Testis (tissue), 3 donors: ENCODE measurements around the gene ATF2. TPM values are rescaled to one million over a fixed set of nuclear protein-coding genes. Genes with fewer than 3 reads are reported as not detected.

ENCODE experiments used
- DNase-seq: peaks from one replicate; pipeline ENCODE4 v3.0.0-alpha.2; 2019
- H3K27ac ChIP-seq, 2 donors: fragments of 200-600 bp; sonication (generic); one replicate each; pipeline ENCODE4 v1.5.1; 2019
- H3K27me3 ChIP-seq: fragments of 200-600 bp; sonication (generic); one replicate; pipeline ENCODE4 v1.5.1; 2019
- H3K36me3 ChIP-seq: fragments of 200-600 bp; sonication (generic); one replicate; pipeline ENCODE4 v1.5.1; 2017; ENCODE audit warnings: low read depth; ENCODE audit errors: missing control alignments
- H3K4me1 ChIP-seq: fragments of 200-600 bp; sonication (generic); one replicate; pipeline ENCODE4 v1.5.1; 2019
- H3K4me3 ChIP-seq, 2 donors: fragments of 200-600 bp; sonication (generic); one replicate each; pipeline ENCODE4 v1.5.1; 2017 to 2019
- H3K9me3 ChIP-seq: fragments of 200-600 bp; sonication (generic); one replicate; pipeline ENCODE4 v1.5.1; 2017
- POLR2A ChIP-seq: fragments of 450-650 bp; IDR thresholded peaks from one replicate; pipeline ENCODE4 v1.6.1; 2017; ENCODE audit warnings: antibody characterized with exemption, mild to moderate bottlenecking, moderate library complexity
- WGBS, 2 donors: methylation state at CpG; one replicate each; pipeline ENCODE4 v1.1.5; 2018; 5-methylcytosine and 5-hydroxymethylcytosine counted together
- intact Hi-C: fragments of 100-400 bp; cut with DNase I; formaldehyde crosslinking; loops from one replicate; pipeline ENCODE4 v1.15.1; 2023; ENCODE audit warnings: low total_unique reads
- polyA plus RNA-seq: library from polyadenylated mRNA; stranded (reverse); fragments of 350-450 nt; fragmentation: Illumina TruSeq; extraction: RNeasy Lipid Tissue Mini Kit (QIAGEN cat#74804); gene quantifications from one replicate; pipeline ENCODE4 v1.2.3, GENCODE V29; 2014; ENCODE audit warnings: low read depth, low replicate concordance; ENCODE audit not compliant: insufficient read depth
- total RNA-seq, 2 donors: library from RNA; depleted of rRNA; stranded (reverse); fragments of >200 nt; gene quantifications; one replicate each; pipeline ENCODE4 v1.2.3, GENCODE V29; 2016
- TF ChIP-seq, protein P1 (sequence below), 3 experiments: fragments of 450-650 bp in 2 of 3; fragments of 200-600 bp in 1 of 3; sonication (generic) in 1 of 3; IDR thresholded peaks; one replicate each; pipeline ENCODE4 v1.5.1; 2016 to 2019; ENCODE audit warnings: antibody characterized with exemption in 3 of 3, mild to moderate bottlenecking in 2 of 3, moderate library complexity in 1 of 3

The ATF2 gene
- total and polyA plus RNA-seq, 3 donors from 2014 or later = 59.9 to 92.2 (median 83.0) TPM

DNA sequence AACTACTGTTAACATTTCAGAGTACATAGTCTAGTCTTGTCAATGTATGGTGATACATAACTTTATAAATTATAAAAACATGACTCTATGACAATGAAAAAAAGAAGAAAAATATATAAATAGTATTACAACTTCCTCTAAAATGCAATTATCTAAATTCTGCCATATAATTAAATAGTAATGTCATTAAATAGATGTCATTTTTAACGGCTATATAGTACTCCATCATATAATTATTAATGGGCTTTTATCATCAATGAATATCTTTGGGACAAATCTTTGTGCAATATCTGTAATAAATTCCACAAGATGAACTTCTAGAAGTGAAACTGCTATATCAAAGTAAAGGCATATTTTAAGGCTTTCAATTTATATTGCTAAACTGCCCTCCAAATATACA lies 24.8 kb downstream of the ATF2 start:
- DNase-seq = no peak
- intact Hi-C loops = no loop called here
- no peak overlapping the region for H3K27ac ChIP-seq
- H3K36me3 ChIP-seq = no peaks in the 10 kb centered on the region
- no peak overlapping the region for H3K4me3 ChIP-seq
- H3K4me1 ChIP-seq = no peaks in the 10 kb centered on the region
- H3K27me3 ChIP-seq = no peaks in the 10 kb centered on the region
- H3K9me3 ChIP-seq = no peaks in the 10 kb centered on the region
- TF ChIP-seq, protein P1, sequence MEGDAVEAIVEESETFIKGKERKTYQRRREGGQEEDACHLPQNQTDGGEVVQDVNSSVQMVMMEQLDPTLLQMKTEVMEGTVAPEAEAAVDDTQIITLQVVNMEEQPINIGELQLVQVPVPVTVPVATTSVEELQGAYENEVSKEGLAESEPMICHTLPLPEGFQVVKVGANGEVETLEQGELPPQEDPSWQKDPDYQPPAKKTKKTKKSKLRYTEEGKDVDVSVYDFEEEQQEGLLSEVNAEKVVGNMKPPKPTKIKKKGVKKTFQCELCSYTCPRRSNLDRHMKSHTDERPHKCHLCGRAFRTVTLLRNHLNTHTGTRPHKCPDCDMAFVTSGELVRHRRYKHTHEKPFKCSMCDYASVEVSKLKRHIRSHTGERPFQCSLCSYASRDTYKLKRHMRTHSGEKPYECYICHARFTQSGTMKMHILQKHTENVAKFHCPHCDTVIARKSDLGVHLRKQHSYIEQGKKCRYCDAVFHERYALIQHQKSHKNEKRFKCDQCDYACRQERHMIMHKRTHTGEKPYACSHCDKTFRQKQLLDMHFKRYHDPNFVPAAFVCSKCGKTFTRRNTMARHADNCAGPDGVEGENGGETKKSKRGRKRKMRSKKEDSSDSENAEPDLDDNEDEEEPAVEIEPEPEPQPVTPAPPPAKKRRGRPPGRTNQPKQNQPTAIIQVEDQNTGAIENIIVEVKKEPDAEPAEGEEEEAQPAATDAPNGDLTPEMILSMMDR (IDR thresholded peaks at IDR 0.05) = no peak
- TF ChIP-seq POLR2A = no peak
- WGBS, 2 donors = 96 to 97% methylated on average over 1 of the region's 1 CpG

DNA sequence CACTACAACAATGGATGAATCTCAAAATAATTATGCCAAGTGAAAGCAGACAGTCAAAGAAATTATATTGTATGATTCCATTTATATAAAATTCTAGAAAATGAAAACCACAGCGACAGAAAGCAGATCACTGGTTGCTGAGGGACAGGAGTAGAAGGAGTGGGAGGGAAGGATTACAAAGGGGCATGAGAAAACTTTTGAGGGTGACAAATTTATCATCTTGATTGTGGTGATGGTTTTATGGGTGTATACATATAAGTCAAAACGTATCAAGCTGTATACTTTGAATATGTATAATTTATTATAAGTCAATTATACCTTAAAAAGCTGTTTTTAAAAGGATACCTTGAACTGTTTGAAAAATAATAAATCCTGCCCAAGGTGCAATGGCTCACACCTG lies 27.7 kb downstream of the ATF2 start:
- no peak for DNase-seq
- Histone ChIP-seq H3K27me3 (no peaks in the 10 kb centered on the region), H3K4me1 (no peaks in the 10 kb centered on the region), H3K9me3 (no peaks in the 10 kb centered on the region), H3K4me3 (no peak overlapping the region), H3K27ac (no peak overlapping the region), H3K36me3 (no peaks in the 10 kb centered on the region)
- intact Hi-C loops = no loop called here
- TF ChIP-seq POLR2A = no peak
- TF ChIP-seq, protein P1 (IDR thresholded peaks at IDR 0.05) = no peak
- 74 to 77% methylated on average over 2 of the region's 2 CpGs for WGBS, 2 donors

DNA sequence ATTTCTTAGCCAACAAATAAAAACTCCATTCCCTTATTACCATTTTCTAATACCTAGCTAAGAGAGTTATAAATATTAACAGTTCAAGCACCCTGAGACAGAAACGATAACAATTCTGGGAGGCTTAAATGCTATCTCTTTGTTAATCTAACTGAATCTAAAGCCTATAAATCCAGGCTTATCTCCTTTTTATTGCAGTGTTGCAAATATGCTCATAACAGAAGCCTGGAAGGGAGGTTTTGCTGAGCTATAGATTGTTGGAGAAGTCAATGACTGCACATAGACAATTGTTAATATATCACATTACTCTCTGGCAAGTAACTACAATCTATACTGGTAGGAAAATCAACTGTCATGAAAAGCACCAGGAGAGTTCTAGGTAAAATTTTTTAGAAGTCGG lies 30.2 kb downstream of the ATF2 start:
- H3K27me3 ChIP-seq = no peaks in the 10 kb centered on the region
- no peak overlapping the region for H3K4me3 ChIP-seq
- H3K27ac ChIP-seq = no peak overlapping the region
- no peak for DNase-seq
- no peaks in the 10 kb centered on the region for H3K4me1 ChIP-seq
- 76 to 81% methylated on average over 2 of the region's 2 CpGs for WGBS, 2 donors
- H3K9me3 ChIP-seq = no peaks in the 10 kb centered on the region
- H3K36me3 ChIP-seq = no peaks in the 10 kb centered on the region
- intact Hi-C loops = no loop called here
- TF ChIP-seq POLR2A = no peak
- TF ChIP-seq, protein P1 (IDR thresholded peaks at IDR 0.05) = no peak

- Histone ChIP-seq H3K4me3 (no peak overlapping the region), H3K27ac (no peak overlapping the region), H3K27me3 (no peaks in the 10 kb centered on the region), H3K9me3 (no peaks in the 10 kb centered on the region), H3K36me3 (no peaks in the 10 kb centered on the region), H3K4me1 (no peaks in the 10 kb centered on the region)
- no peak for TF ChIP-seq POLR2A
- TF ChIP-seq, protein P1 (IDR thresholded peaks at IDR 0.05) = no peak
- no peak for DNase-seq
- intact Hi-C loops = no loop called here
These were observed 31.4 kb downstream of the ATF2 start for GRCh38 chr2:175136334-175137215.

GRCh38 chr2:175135862-175136261 lies 32.1 kb downstream of the ATF2 start:
- intact Hi-C loops = no loop called here

More at GRCh38 chr2:175135862-175136261, 32.1 kb downstream of the ATF2 start:
- no peaks in the 10 kb centered on the region for H3K27me3 ChIP-seq
- 82 to 85% methylated on average over 2 of the region's 2 CpGs for WGBS, 2 donors
- H3K36me3 ChIP-seq = no peaks in the 10 kb centered on the region
- H3K4me3 ChIP-seq = no peak overlapping the region
- H3K9me3 ChIP-seq = no peaks in the 10 kb centered on the region
- H3K27ac ChIP-seq = no peak overlapping the region
- H3K4me1 ChIP-seq = no peaks in the 10 kb centered on the region
- DNase-seq = no peak
- no peak for TF ChIP-seq POLR2A
- TF ChIP-seq, protein P1 (IDR thresholded peaks at IDR 0.05) = no peak
